Transverse colon (tissue), 4 donors: ENCODE data around the gene C1orf159. TPM values are rescaled to one million over a fixed set of nuclear protein-coding genes. Genes with fewer than 3 reads are reported as not detected.
A peak's percentile ranks its signal among the peaks of the same experiment; 100 is the strongest.

Experiments used
- DNase-seq: peaks from one replicate; pipeline ENCODE4 v3.0.0-alpha.2; 2019
- H3K27ac ChIP-seq, 4 donors: fragments of 200-600 bp; sonication (generic); 2 replicates each; pipeline ENCODE4 v1.5.1; 2016 to 2018; ENCODE audit warnings: inconsistent platforms in 4 of 4
- H3K27me3 ChIP-seq: fragments of 200-600 bp; sonication (generic); 2 replicates; pipeline ENCODE4 v1.5.1; 2017; ENCODE audit warnings: inconsistent platforms
- H3K36me3 ChIP-seq, 4 donors: fragments of 200-600 bp; sonication (generic); 2 replicates each; pipeline ENCODE4 v1.5.1; 2017 to 2019; ENCODE audit warnings: inconsistent platforms in 4 of 4
- H3K4me1 ChIP-seq, 4 donors: fragments of 200-600 bp; sonication (generic); 2 replicates each; pipeline ENCODE4 v1.5.1; 2017 to 2020; ENCODE audit warnings: inconsistent platforms in 4 of 4
- H3K4me3 ChIP-seq, 4 donors: fragments of 200-600 bp; sonication (generic); 1 replicate in 1 of 4; 2 replicates in 3 of 4; pipeline versions ENCODE4 v1.5.1 to v1.6.1; 2017 to 2019; ENCODE audit warnings: inconsistent platforms in 4 of 4
- H3K9me3 ChIP-seq, 2 donors: fragments of 200-600 bp; sonication (generic); 2 replicates each; pipeline ENCODE4 v1.5.1; 2017 to 2019; ENCODE audit warnings: inconsistent platforms in 2 of 2
- EP300 ChIP-seq: sonication (generic); formaldehyde crosslinking; IDR thresholded peaks from one replicate; pipeline ENCODE4 v1.6.1; 2017; ENCODE audit warnings: antibody characterized with exemption, low read depth
- POLR2A ChIP-seq: fragments of 450-650 bp; IDR thresholded peaks from one replicate; pipeline ENCODE4 v1.6.1; 2016; ENCODE audit warnings: antibody characterized with exemption, mild to moderate bottlenecking, moderate library complexity
- POLR2AphosphoS5 ChIP-seq, 3 donors: sonication (generic); formaldehyde crosslinking; IDR thresholded peaks; one replicate each; pipeline ENCODE4 v1.6.1; 2016; ENCODE audit warnings: antibody characterized with exemption in 3 of 3
- whole genome bisulfite sequencing, 2 donors: methylation state at CpG; one replicate each; pipeline ENCODE4 v1.1.5; 2018; ENCODE audit warnings: low coverage in 1 of 2; 5-methylcytosine and 5-hydroxymethylcytosine counted together
- in situ Hi-C, 4 donors: fragments of 200-750 bp; cut with MboI; loops; one replicate each; pipeline versions ENCODE4 v1.15.0 to v1.15.1; 2017; ENCODE audit warnings: low sequenced_read_pairs in 3 of 4, low pct_ligation_motif_present in 1 of 4, low pct_unique_long_range_greater_than_20kb in 1 of 4
- intact Hi-C: fragments of 100-400 bp; cut with DNase I; formaldehyde crosslinking; loops from one replicate; pipeline ENCODE4 v1.15.1; 2023; ENCODE audit warnings: low total_unique reads
- total RNA-seq, 4 donors: library from RNA; depleted of rRNA; stranded (reverse); fragments of >200 nt; gene quantifications; one replicate each; pipeline ENCODE4 v1.1.0, GENCODE V29; 2016
- TF ChIP-seq, protein P1 (sequence below), 5 experiments: fragments of 200-600 bp in 3 of 5; fragments of 450-650 bp in 2 of 5; sonication (generic) in 3 of 5; IDR thresholded peaks; 1 replicate in 2 of 5; 2 replicates in 3 of 5; pipeline ENCODE4 v1.5.1; 2016 to 2017; ENCODE audit warnings: antibody characterized with exemption in 5 of 5, inconsistent platforms in 3 of 5, mild to moderate bottlenecking in 2 of 5, moderate library complexity in 1 of 5

C1orf159 gene
- total RNA-seq, 4 donors from 2014 or later = 23.6 to 108 (median 47.3) TPM

DNA sequence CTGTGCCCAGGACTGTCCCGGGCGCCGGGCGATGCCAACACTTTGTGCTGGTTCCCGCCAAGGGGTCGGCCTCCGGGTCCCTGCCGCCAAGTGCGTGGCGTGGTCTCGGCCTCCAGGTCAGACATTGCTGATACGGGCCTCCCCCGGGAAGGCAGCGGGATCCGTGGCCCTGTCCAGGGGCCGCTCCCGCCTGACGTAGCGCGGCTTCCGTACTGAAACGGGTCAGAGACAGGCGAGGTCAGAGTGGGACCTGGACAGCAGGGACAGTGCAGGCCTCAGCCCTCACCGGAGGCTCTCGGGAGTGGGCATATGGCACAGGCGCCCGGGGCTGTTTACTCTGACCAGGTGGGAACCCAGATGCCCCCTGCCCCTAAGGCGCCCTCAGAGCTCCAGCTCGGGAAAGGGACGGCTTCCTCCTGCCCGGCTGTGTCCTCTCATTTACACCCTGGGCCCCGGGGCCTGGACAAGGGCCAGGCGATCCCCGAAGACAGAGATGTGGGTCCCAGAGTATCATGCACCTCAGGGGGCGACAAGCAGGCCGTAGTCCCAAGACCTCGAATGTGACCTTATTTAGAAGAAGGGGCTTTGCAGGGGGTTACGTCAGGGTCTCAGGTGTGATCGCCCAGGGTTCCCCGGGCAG lies 33.0 kb downstream of the C1orf159 start:
- Histone ChIP-seq H3K9me3 (no peaks in the 10 kb centered on the region), H3K36me3 (no peaks in the 10 kb centered on the region), H3K27ac (no peak overlapping the region), H3K27me3 (no peaks in the 10 kb centered on the region), H3K4me1 (peaks cover 12 to 14% (median 13%) of the 10 kb centered on the region in 4 donors), H3K4me3 (no peak overlapping the region)
- peak; percentile 4 for DNase-seq
- TF ChIP-seq POLR2AphosphoS5 (IDR thresholded peaks at IDR 0.05) (no peak), POLR2A (no peak), EP300 (no peak)
- TF ChIP-seq, protein P1, sequence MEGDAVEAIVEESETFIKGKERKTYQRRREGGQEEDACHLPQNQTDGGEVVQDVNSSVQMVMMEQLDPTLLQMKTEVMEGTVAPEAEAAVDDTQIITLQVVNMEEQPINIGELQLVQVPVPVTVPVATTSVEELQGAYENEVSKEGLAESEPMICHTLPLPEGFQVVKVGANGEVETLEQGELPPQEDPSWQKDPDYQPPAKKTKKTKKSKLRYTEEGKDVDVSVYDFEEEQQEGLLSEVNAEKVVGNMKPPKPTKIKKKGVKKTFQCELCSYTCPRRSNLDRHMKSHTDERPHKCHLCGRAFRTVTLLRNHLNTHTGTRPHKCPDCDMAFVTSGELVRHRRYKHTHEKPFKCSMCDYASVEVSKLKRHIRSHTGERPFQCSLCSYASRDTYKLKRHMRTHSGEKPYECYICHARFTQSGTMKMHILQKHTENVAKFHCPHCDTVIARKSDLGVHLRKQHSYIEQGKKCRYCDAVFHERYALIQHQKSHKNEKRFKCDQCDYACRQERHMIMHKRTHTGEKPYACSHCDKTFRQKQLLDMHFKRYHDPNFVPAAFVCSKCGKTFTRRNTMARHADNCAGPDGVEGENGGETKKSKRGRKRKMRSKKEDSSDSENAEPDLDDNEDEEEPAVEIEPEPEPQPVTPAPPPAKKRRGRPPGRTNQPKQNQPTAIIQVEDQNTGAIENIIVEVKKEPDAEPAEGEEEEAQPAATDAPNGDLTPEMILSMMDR (IDR thresholded peaks at IDR 0.05) = no peak
- in situ Hi-C loops (no loop called here), intact Hi-C loops (no loop called here)
- WGBS, 2 donors = 93% methylated on average over 39 of the region's 40 CpGs; no CpG with 5 or more reads in 1 of the 2 donors

DNA sequence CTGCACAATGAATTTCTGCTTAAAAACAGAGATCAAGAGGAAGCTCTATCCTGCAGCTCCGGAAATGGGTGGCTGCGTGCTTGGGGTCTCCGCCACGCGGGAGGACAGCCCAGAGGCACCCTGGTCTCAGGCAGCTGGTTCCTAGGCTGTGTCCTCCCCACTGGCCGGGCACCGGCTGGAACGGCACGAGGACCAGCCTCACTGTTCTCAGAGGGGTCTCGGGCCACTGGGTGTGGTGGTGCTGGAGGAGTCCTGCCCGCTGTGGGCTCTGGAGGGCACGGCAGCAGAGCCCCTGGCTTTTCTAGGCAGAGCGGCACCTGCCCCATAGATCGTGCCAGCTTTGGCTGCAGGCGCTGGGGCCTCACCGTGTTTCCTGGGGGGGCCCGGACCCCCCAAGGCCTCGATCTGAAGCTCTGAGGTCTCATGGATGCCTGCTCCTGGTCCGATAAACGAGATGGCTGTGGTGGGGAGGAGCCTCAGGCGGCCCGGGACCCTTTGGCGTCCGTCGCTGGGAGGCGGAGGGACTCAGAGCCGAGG lies 33.6 kb downstream of the C1orf159 start:
- no peak overlapping the region for H3K27ac ChIP-seq
- H3K4me3 ChIP-seq = no peak overlapping the region
- H3K36me3 ChIP-seq = no peaks in the 10 kb centered on the region
- TF ChIP-seq POLR2A (no peak), POLR2AphosphoS5 (IDR thresholded peaks at IDR 0.05) (no peak), EP300 (no peak)
- TF ChIP-seq, protein P1 (IDR thresholded peaks at IDR 0.05) = no peak
- H3K4me1 ChIP-seq = peaks cover 12 to 14% (median 13%) of the 10 kb centered on the region in 4 donors
- peak; percentile 6 for DNase-seq
- in situ Hi-C loops = no loop called here
- intact Hi-C loops = no loop called here
- WGBS, 2 donors = 95% methylated on average over 21 of the region's 27 CpGs; no CpG with 5 or more reads in 1 of the 2 donors
- H3K27me3 ChIP-seq = no peaks in the 10 kb centered on the region
- H3K9me3 ChIP-seq = no peaks in the 10 kb centered on the region

GRCh38 chr1:1081311-1082238 lies 34.3 kb downstream of the C1orf159 start:
- Histone ChIP-seq H3K36me3 (no peaks in the 10 kb centered on the region), H3K4me3 (no peak overlapping the region), H3K27me3 (no peaks in the 10 kb centered on the region), H3K27ac (no peak overlapping the region), H3K4me1 (peaks cover 12 to 14% (median 13%) of the 10 kb centered on the region in 4 donors), H3K9me3 (no peaks in the 10 kb centered on the region)
- intact Hi-C loops = no loop called here
- DNase-seq = peak; percentile 6
- 90% methylated on average over 46 of the region's 52 CpGs; no CpG with 5 or more reads in 1 of the 2 donors for WGBS, 2 donors
- in situ Hi-C loops = no loop called here
- no peak for TF ChIP-seq EP300
- TF ChIP-seq POLR2A = no peak
- TF ChIP-seq, protein P1 (IDR thresholded peaks at IDR 0.05) = no peak
- TF ChIP-seq POLR2AphosphoS5 (IDR thresholded peaks at IDR 0.05) = no peak

GRCh38 chr1:1080951-1081310 lies 35.0 kb downstream of the C1orf159 start:
- Histone ChIP-seq H3K4me1 (peaks cover 12 to 14% (median 13%) of the 10 kb centered on the region in 4 donors), H3K9me3 (no peaks in the 10 kb centered on the region), H3K27me3 (no peaks in the 10 kb centered on the region), H3K36me3 (no peaks in the 10 kb centered on the region), H3K27ac (no peak overlapping the region), H3K4me3 (no peak overlapping the region)
- no peak for TF ChIP-seq EP300
- no peak for TF ChIP-seq POLR2A
- no peak for TF ChIP-seq POLR2AphosphoS5 (IDR thresholded peaks at IDR 0.05)
- TF ChIP-seq, protein P1 (IDR thresholded peaks at IDR 0.05) = no peak
- 70% methylated on average over 9 of the region's 9 CpGs; no CpG with 5 or more reads in 1 of the 2 donors for WGBS, 2 donors
- in situ Hi-C loops (no loop called here), intact Hi-C loops (no loop called here)
- peak; percentile 10 for DNase-seq
